HepG2 (cell line): ENCODE results near the gene FMNL1. TPM values are rescaled to one million over a fixed set of nuclear protein-coding genes. Genes with fewer than 3 reads are reported as not detected.

Experiments
- AFF4 ChIP-seq: sonication (generic); formaldehyde crosslinking; IDR thresholded peaks from 2 replicates; pipeline ENCODE4 v1.4.0; 2020; ENCODE audit warnings: missing genetic modification reagents
- ATRX ChIP-seq: sonication (generic); formaldehyde crosslinking; IDR thresholded peaks from 2 replicates; pipeline ENCODE4 v1.4.0; 2020; ENCODE audit warnings: missing genetic modification reagents, borderline replicate concordance
- GATAD1 ChIP-seq: IDR thresholded peaks from 2 replicates; pipeline ENCODE4 v1.6.1; 2016; ENCODE audit warnings: missing genetic modification reagents, missing compliant biosample characterization
- GATAD2A ChIP-seq: IDR thresholded peaks from 2 replicates; pipeline ENCODE4 v1.6.1; 2016
- GTF2F1 ChIP-seq: fragments of 150-350 bp; IDR thresholded peaks from 2 replicates; pipeline ENCODE4 v1.6.1; 2014; ENCODE audit warnings: low read length
- KAT8 ChIP-seq: IDR thresholded peaks from 2 replicates; pipeline ENCODE4 v1.6.1; 2016; ENCODE audit warnings: missing genetic modification reagents, missing compliant biosample characterization
- KDM2A ChIP-seq: sonication (generic); formaldehyde crosslinking; IDR thresholded peaks from 2 replicates; pipeline ENCODE4 v1.4.0; 2020; ENCODE audit warnings: low read depth, missing genetic modification reagents, borderline replicate concordance
- KLF16 ChIP-seq, 2 experiments: sonication (generic) in 1 of 2; formaldehyde crosslinking in 1 of 2; IDR thresholded peaks; 2 replicates each; pipeline versions ENCODE4 v1.6.1 to v1.8.0; 2016 to 2023; ENCODE audit warnings: missing genetic modification reagents in 2 of 2, missing compliant biosample characterization in 1 of 2
- MAFG ChIP-seq: sonication (generic); formaldehyde crosslinking; IDR thresholded peaks from 2 replicates; pipeline ENCODE4 v1.5.1; 2020; ENCODE audit warnings: mild to moderate bottlenecking, missing genetic modification reagents
- MEIS2 ChIP-seq: sonication (generic); formaldehyde crosslinking; IDR thresholded peaks from 2 replicates; pipeline ENCODE4 v1.9.0; 2021; ENCODE audit warnings: mild to moderate bottlenecking, missing genetic modification reagents
- PHF5A ChIP-seq: IDR thresholded peaks from one replicate; pipeline ENCODE4 v1.6.1; 2018; ENCODE audit warnings: low read depth, missing genetic modification reagents; ENCODE audit not compliant: unreplicated experiment
- PHF8 ChIP-seq: sonication (generic); formaldehyde crosslinking; IDR thresholded peaks from 2 replicates; pipeline ENCODE4 v1.5.0; 2020; ENCODE audit warnings: missing genetic modification reagents
- SNAPC5 ChIP-seq: sonication (generic); formaldehyde crosslinking; IDR thresholded peaks from 2 replicates; pipeline ENCODE4 v1.8.1; 2023; ENCODE audit warnings: mild to moderate bottlenecking, missing genetic modification reagents, borderline replicate concordance
- TP53 ChIP-seq: sonication (generic); formaldehyde crosslinking; conservative IDR thresholded peaks from 2 replicates; pipeline ENCODE4 v1.4.0; 2020; ENCODE audit warnings: missing genetic modification reagents
- ZC3H4 ChIP-seq: sonication (generic); formaldehyde crosslinking; IDR thresholded peaks from 2 replicates; pipeline ENCODE4 v1.4.0; 2020; ENCODE audit warnings: missing genetic modification reagents, borderline replicate concordance
- ZKSCAN5 ChIP-seq: sonication (generic); formaldehyde crosslinking; IDR thresholded peaks from 2 replicates; pipeline ENCODE4 v1.5.1; 2020; ENCODE audit warnings: mild to moderate bottlenecking, missing genetic modification reagents
- ZNF18 ChIP-seq: sonication (generic); formaldehyde crosslinking; IDR thresholded peaks from 2 replicates; pipeline ENCODE4 v1.8.0; 2022; ENCODE audit warnings: mild to moderate bottlenecking, missing genetic modification reagents; ENCODE audit not compliant: insufficient replicate concordance
- ZNF260 ChIP-seq: sonication (generic); formaldehyde crosslinking; IDR thresholded peaks from 2 replicates; pipeline ENCODE4 v1.4.0; 2020; ENCODE audit warnings: missing genetic modification reagents, low read depth, mild to moderate bottlenecking, borderline replicate concordance
- ZNF510 ChIP-seq: sonication (generic); formaldehyde crosslinking; IDR thresholded peaks from 2 replicates; pipeline ENCODE4 v1.4.0; 2020; ENCODE audit warnings: low read depth, mild to moderate bottlenecking, missing genetic modification reagents
- ZNF513 ChIP-seq: sonication (generic); formaldehyde crosslinking; conservative IDR thresholded peaks from 2 replicates; pipeline ENCODE4 v1.5.0; 2020; ENCODE audit warnings: missing genetic modification reagents
- ZNF550 ChIP-seq: sonication (generic); formaldehyde crosslinking; IDR thresholded peaks from 2 replicates; pipeline ENCODE4 v1.4.0; 2020; ENCODE audit warnings: mild to moderate bottlenecking, missing genetic modification reagents, borderline replicate concordance
- ZNF556 ChIP-seq: sonication (generic); formaldehyde crosslinking; IDR thresholded peaks from 2 replicates; pipeline ENCODE4 v1.4.0; 2020; ENCODE audit warnings: mild to moderate bottlenecking, missing genetic modification reagents, borderline replicate concordance
- ZNF639 ChIP-seq: conservative IDR thresholded peaks from 2 replicates; pipeline ENCODE4 v1.6.1; 2018; ENCODE audit warnings: missing genetic modification reagents
- ZNF674 ChIP-seq: sonication (generic); formaldehyde crosslinking; IDR thresholded peaks from 2 replicates; pipeline ENCODE4 v1.5.0; 2020; ENCODE audit warnings: low read depth, mild to moderate bottlenecking, missing genetic modification reagents
- polyA plus RNA-seq, 8 experiments: library from polyadenylated mRNA; depleted of rRNA in 3 of 8; stranded (reverse) in 7 of 8; unstranded in 1 of 8; fragments of >200 nt; fragmentation: Illumina TruSeq in 4 of 8; extraction: Trizol in 4 of 8; gene quantifications; 2 replicates each; pipeline versions ENCODE4 v1.2.1 to v1.2.3, GENCODE V29; 2011 to 2016; ENCODE audit warnings: low read depth in 4 of 8, missing spikeins in 1 of 8, mixed read lengths in 1 of 8; ENCODE audit not compliant: insufficient read depth in 1 of 8
- total RNA-seq, 5 experiments: library from RNA; depleted of rRNA; stranded (reverse); fragments of >200 nt; fragmentation: Illumina TruSeq; extraction: Trizol; gene quantifications; 2 replicates each; pipeline ENCODE4 v1.2.3, GENCODE V29; 2016; ENCODE audit warnings: low read depth in 1 of 5

FMNL1 gene
- total and polyA plus RNA-seq, 2 of the 13 experiments (the other 11 are each of a cell fraction or from before 2014, with no cell fraction given) = 0.53 to 0.70 TPM

- TF ChIP-seq AFF4 (CRISPR knock-in tag) (no peak), ZC3H4 (CRISPR knock-in tag) (no peak), PHF8 (CRISPR knock-in tag) (peak; percentile 25; the same call in 1 of the 2 replicates), KLF16 (CRISPR knock-in tag; IDR thresholded peaks at IDR 0.05) (peak in 1 of 2 experiments; percentile 47; a peak in 1 of 4 replicates), GATAD2A (peak; percentile 83), ZNF556 (CRISPR knock-in tag) (no peak), ZNF510 (CRISPR knock-in tag) (no peak), KDM2A (CRISPR knock-in tag) (no peak; the same call in 1 of the 2 replicates), SNAPC5 (CRISPR knock-in tag) (no peak), KAT8 (CRISPR knock-in tag) (0 out of 2 replicates have a peak, but pooled peaks have one; percentile 21), GATAD1 (CRISPR knock-in tag) (no peak), MAFG (no peak), MEIS2 (CRISPR knock-in tag) (no peak), ZNF18 (CRISPR knock-in tag) (no peak), ZNF639 (no peak), TP53 (CRISPR knock-in tag) (no peak), PHF5A (CRISPR knock-in tag) (no peak), ATRX (CRISPR knock-in tag) (no peak), ZNF550 (CRISPR knock-in tag) (no peak), GTF2F1 (no peak), ZNF674 (CRISPR knock-in tag) (no peak), ZNF260 (no peak), ZNF513 (CRISPR knock-in tag) (no peak), ZKSCAN5 (CRISPR knock-in tag) (no peak)
These were observed 21.0 kb upstream of the FMNL1 start (continued) for GRCh38 chr17:45200701-45201100.
